GM12878 (cell line): Measurements from ENCODE around the gene HADHA. TPM values are rescaled to one million over a fixed set of nuclear protein-coding genes. Genes with fewer than 3 reads are reported as not detected.

Source experiments
- ATAC-seq: fragments of 200-7000 bp; cut with Tn5 transposase; 3 replicates; pipeline ENCODE4 v1.9.1; 2020; ENCODE audit warnings: mild to moderate bottlenecking, moderate library complexity
- BruUV-seq: library from RNA; stranded (reverse); fragments of 400-500 nt; replicated peaks from 2 replicates; lab custom pipeline; 2021; lab: Mats Ljungman, UMichigan
- CTCF ChIA-PET: fragments of 300-600 bp; sonication (Branson Sonifier 250); formaldehyde crosslinking; extraction: SDS; loops from one replicate; lab custom pipeline; 2021; ENCODE audit warnings: inconsistent platforms; lab: Yijun Ruan, JAX
- POLR2A ChIA-PET: fragments of 350-600 bp; formaldehyde crosslinking; extraction: SDS; loops from one replicate; lab custom pipeline; 2021; ENCODE audit warnings: inconsistent platforms; lab: Charles Lee
- RAD21 ChIA-PET: fragments of 300-600 bp; sonication (Branson Sonifier 250); formaldehyde crosslinking; loops from one replicate; lab custom pipeline; 2023; ENCODE audit warnings: antibody characterized with exemption; ENCODE audit not compliant: unreplicated experiment; lab: Charles Lee
- SMC1A ChIA-PET: fragments of 300-600 bp; sonication (Branson Sonifier 250); formaldehyde crosslinking; loops from one replicate; lab custom pipeline; 2023; ENCODE audit not compliant: unreplicated experiment, uncharacterized antibody; lab: Charles Lee
- DNase-seq: peaks from one replicate; pipeline ENCODE4 v3.0.0-alpha.2; 2011; ENCODE audit warnings: low read depth, low spot score
- FAIRE-seq: peaks from 3 replicates; lab custom pipeline; 2011; peaks lifted over from hg19 to GRCh38; lab: Jason Lieb, UNC
- H2AFZ ChIP-seq: 2 replicates; pipeline ENCODE4 v1.6.0; 2011; ENCODE audit warnings: low read depth, low read length, control low read depth; ENCODE audit not compliant: control insufficient read depth
- H3K27ac ChIP-seq: 2 replicates; pipeline ENCODE4 v1.5.1; 2011; ENCODE audit warnings: control low read depth; ENCODE audit not compliant: control insufficient read depth, insufficient read depth
- H3K27me3 ChIP-seq, 2 experiments: replicated peaks in 1 of 2; 2 replicates each; pipeline versions ENCODE4 v1.6.0 to v1.6.1; 2011; ENCODE audit warnings: low read length in 1 of 2; ENCODE audit not compliant: control insufficient read depth in 2 of 2, insufficient read depth in 2 of 2
- H3K36me3 ChIP-seq, 2 experiments: 2 replicates each; pipeline ENCODE4 v1.5.1; 2011; ENCODE audit warnings: low read length in 1 of 2; ENCODE audit not compliant: control insufficient read depth in 2 of 2, insufficient read depth in 2 of 2
- H3K4me1 ChIP-seq: 2 replicates; pipeline ENCODE4 v1.6.1; 2011; ENCODE audit warnings: mild to moderate bottlenecking, low read length, moderate library complexity, mixed read lengths; ENCODE audit not compliant: control insufficient read depth, insufficient read depth
- H3K4me2 ChIP-seq: 2 replicates; pipeline ENCODE4 v1.6.0; 2011; ENCODE audit warnings: control low read depth; ENCODE audit not compliant: control insufficient read depth, insufficient read depth
- H3K4me3 ChIP-seq: fragments of 200-600 bp; sonication (generic); 2 replicates; pipeline ENCODE4 v1.5.1; 2016
- H3K79me2 ChIP-seq: 2 replicates; pipeline ENCODE4 v1.6.0; 2011; ENCODE audit warnings: low read length; ENCODE audit not compliant: control insufficient read depth, insufficient read depth
- H3K9ac ChIP-seq: 2 replicates; pipeline ENCODE4 v1.8.0; 2011; ENCODE audit warnings: low read length, control low read depth, mixed read lengths; ENCODE audit not compliant: control insufficient read depth, insufficient read depth
- H3K9me3 ChIP-seq: replicated peaks from 3 replicates; pipeline ENCODE4 v1.5.1; 2011; ENCODE audit warnings: mild to moderate bottlenecking, low read length; ENCODE audit not compliant: control insufficient read depth, insufficient read depth
- H4K20me1 ChIP-seq: 2 replicates; pipeline ENCODE4 v1.6.0; 2011; ENCODE audit not compliant: control insufficient read depth, insufficient read depth
- ATF7 ChIP-seq: fragments of 450-650 bp; IDR thresholded peaks from 2 replicates; pipeline ENCODE4 v1.6.1; 2016; ENCODE audit warnings: low read depth, mild to moderate bottlenecking
- BCL11A ChIP-seq: IDR thresholded peaks from 2 replicates; pipeline ENCODE4 v1.6.1; 2011; ENCODE audit warnings: low read depth, low read length
- CEBPZ ChIP-seq: fragments of 150-350 bp; IDR thresholded peaks from 2 replicates; pipeline ENCODE4 v1.6.1; 2016; ENCODE audit warnings: low read depth, low read length
- DPF2 ChIP-seq: fragments of 450-650 bp; IDR thresholded peaks from 2 replicates; pipeline ENCODE4 v1.6.1; 2017; ENCODE audit warnings: mild to moderate bottlenecking
- EP300 ChIP-seq, 2 experiments: fragments of 150-350 bp in 1 of 2; IDR thresholded peaks; 2 replicates each; pipeline ENCODE4 v1.6.1; 2011 to 2012; ENCODE audit warnings: low read depth in 2 of 2, low read length in 2 of 2, borderline replicate concordance in 1 of 2, improper control_type of control experiment in 1 of 2, inconsistent platforms in 1 of 2; ENCODE audit not compliant: control insufficient read depth in 1 of 2
- HCFC1 ChIP-seq: fragments of 150-350 bp; IDR thresholded peaks from 2 replicates; pipeline ENCODE4 v1.6.1; 2014; ENCODE audit warnings: low read length
- IKZF1 ChIP-seq: fragments of 450-650 bp; conservative IDR thresholded peaks from 2 replicates; pipeline ENCODE4 v1.6.1; 2017; ENCODE audit warnings: antibody characterized with exemption, mild to moderate bottlenecking
- IKZF2 ChIP-seq, 2 experiments: fragments of 450-650 bp; IDR thresholded peaks; 2 replicates each; pipeline ENCODE4 v1.6.1; 2017; ENCODE audit warnings: mild to moderate bottlenecking in 2 of 2, moderate library complexity in 2 of 2
- MEF2B ChIP-seq: fragments of 450-650 bp; IDR thresholded peaks from 2 replicates; pipeline ENCODE4 v1.6.1; 2018; ENCODE audit warnings: mild to moderate bottlenecking, moderate library complexity; ENCODE audit not compliant: partially characterized antibody, poor library complexity, severe bottlenecking
- MTA3 ChIP-seq: IDR thresholded peaks from 2 replicates; pipeline ENCODE4 v1.6.1; 2012; ENCODE audit warnings: low read length, inconsistent platforms, borderline replicate concordance
- NBN ChIP-seq: fragments of 450-650 bp; IDR thresholded peaks from 2 replicates; pipeline ENCODE4 v1.6.1; 2016
- NFIC ChIP-seq: IDR thresholded peaks from 2 replicates; pipeline ENCODE4 v1.6.1; 2012; ENCODE audit warnings: low read depth, mild to moderate bottlenecking, inconsistent platforms, low read length, moderate library complexity
- PML ChIP-seq: IDR thresholded peaks from 2 replicates; pipeline ENCODE4 v1.6.1; 2012; ENCODE audit warnings: low read length, inconsistent platforms
- RAD51 ChIP-seq: fragments of 450-650 bp; IDR thresholded peaks from 2 replicates; pipeline ENCODE4 v1.6.1; 2016; ENCODE audit warnings: moderate library complexity, mild to moderate bottlenecking, inconsistent platforms
- RCOR1 ChIP-seq: conservative IDR thresholded peaks from 2 replicates; pipeline ENCODE4 v1.6.1; 2012; ENCODE audit warnings: low read depth, low read length, improper control_type of control experiment
- REST ChIP-seq: IDR thresholded peaks from 2 replicates; pipeline ENCODE4 v1.6.1; 2012; ENCODE audit warnings: mild to moderate bottlenecking, low read depth, low read length
- TAF1 ChIP-seq: IDR thresholded peaks from 2 replicates; pipeline ENCODE4 v1.6.1; 2011; ENCODE audit warnings: mild to moderate bottlenecking, low read depth, low read length, borderline replicate concordance
- ZNF384 ChIP-seq: IDR thresholded peaks from 2 replicates; pipeline ENCODE4 v1.6.1; 2012; ENCODE audit warnings: low read depth, mild to moderate bottlenecking, low read length, improper control_type of control experiment, borderline replicate concordance
- ZSCAN29 ChIP-seq: fragments of 450-650 bp; IDR thresholded peaks from 2 replicates; pipeline ENCODE4 v1.6.1; 2017; ENCODE audit warnings: mild to moderate bottlenecking, moderate library complexity
- WGBS: methylation state at CpG from one replicate; pipeline ENCODE4 v1.1.6; 2016; ENCODE audit warnings: low lambda C conversion rate; ENCODE audit not compliant: insufficient replicate concordance, insufficient coverage; ENCODE audit errors: missing lambda C conversion rate; 5-methylcytosine and 5-hydroxymethylcytosine counted together
- in situ Hi-C: fragments of 300-500 bp; cut with MboI; formaldehyde crosslinking; loops from 9 replicates; pipeline ENCODE4 v1.14.3; 2018; ENCODE audit warnings: mixed read lengths
- intact Hi-C: fragments of 100-400 bp; cut with micrococcal nuclease; formaldehyde crosslinking; loops from one replicate; pipeline ENCODE4 v1.14.2; 2022; ENCODE audit not compliant: unreplicated experiment
- polyA plus RNA-seq, 11 experiments: library from polyadenylated mRNA; depleted of rRNA in 4 of 11; unstranded in 6 of 11; stranded (reverse) in 5 of 11; fragments of >200 nt; fragmentation: Nextera tagmentation in 4 of 11; fragmentation: Illumina TruSeq in 1 of 11; extraction: Ambion mirVana in 4 of 11; extraction: Trizol in 1 of 11; gene quantifications; 1 replicate in 1 of 11; 2 replicates in 10 of 11; pipeline versions ENCODE4 v1.2.1 to v1.2.3, GENCODE V29; 2011 to 2016; ENCODE audit warnings: inconsistent platforms in 2 of 11, missing spikeins in 2 of 11, low read depth in 1 of 11
- total RNA-seq, 4 experiments: library from RNA; depleted of rRNA in 3 of 4; stranded (reverse); fragments of >200 nt in 3 of 4; fragmentation: Illumina TruSeq in 1 of 4; extraction: Trizol in 1 of 4; gene quantifications; 2 replicates each; pipeline versions ENCODE4 v1.2.1 to v1.2.3, GENCODE V29; 2013 to 2021

The HADHA gene
- total and polyA plus RNA-seq, 10 of the 15 experiments (the other 5 are each of a cell fraction or from before 2014, with no cell fraction given): 109 to 207 (median 165) TPM

GRCh38 chr2:26173776-26174482 lies 70.5 kb downstream of the HADHA start:
- Histone ChIP-seq H3K4me3 (no peak overlapping the region), H3K9me3 (no peaks in the 10 kb centered on the region), H3K27ac (no peak overlapping the region), H2AFZ (no peak overlapping the region), H3K27me3 (peaks cover 0 to 7% of the 10 kb centered on the region in 2 experiments; a peak in 3 of 4 replicates), H4K20me1 (no peaks in the 10 kb centered on the region; the same call in 1 of the 2 replicates), H3K9ac (no peak overlapping the region), H3K79me2 (no peaks in the 10 kb centered on the region), H3K36me3 (no peaks in the 10 kb centered on the region), H3K4me1 (no peaks in the 10 kb centered on the region), H3K4me2 (no peak overlapping the region)
- CTCF ChIA-PET: no interaction called here
- POLR2A ChIA-PET: no interaction called here
- intact Hi-C loops: no loop called here
- SMC1A ChIA-PET: no interaction called here
- no TSS peak for BruUV-seq
- FAIRE-seq: no peak
- no peak for DNase-seq
- RAD21 ChIA-PET: no interaction called here
- ATAC-seq: no peak
- 48% methylated on average over 40 of the region's 46 CpGs for WGBS
- TF ChIP-seq RCOR1 (no peak), IKZF1 (no peak), ATF7 (no peak), PML (no peak), HCFC1 (no peak), NFIC (no peak), RAD51 (no peak), REST (no peak), MEF2B (no peak), NBN (no peak), TAF1 (no peak), BCL11A (no peak), CEBPZ (no peak), IKZF2 (IDR thresholded peaks at IDR 0.05) (no peak), DPF2 (no peak), MTA3 (no peak), ZNF384 (no peak), ZSCAN29 (no peak), EP300 (IDR thresholded peaks at IDR 0.05; ENCODE audit: borderline replicate concordance in 1 of 2, control insufficient read depth in 1 of 2, low read depth in 2 of 2, low read length in 2 of 2) (no peak)
- in situ Hi-C loops: no loop called here
